Activated naive CD4-positive, alpha-beta T cell treated with anti-CD3 and anti-CD28 coated beads, Interleukin-2, amount 50 U/mL, for 24 hours (primary cell): ENCODE data around the gene FITM2.
A peak's percentile ranks its signal among the peaks of the same experiment; 100 is the strongest.
"Not testable (repeated sequence)": the region's sequence is repeated elsewhere in the genome, so short reads cannot be mapped to it uniquely, and the experiment has no call there.

Source experiments
- H3K27ac Mint-ChIP-seq: one replicate; pipeline ENCODE4 v1.8.0; 2021; ENCODE audit warnings: mild to moderate bottlenecking, mixed read lengths
- H3K27me3 Mint-ChIP-seq: one replicate; pipeline ENCODE4 v1.8.0; 2021; ENCODE audit warnings: mixed read lengths
- H3K36me3 Mint-ChIP-seq: one replicate; pipeline ENCODE4 v1.8.0; 2021; ENCODE audit warnings: mixed read lengths
- H3K4me1 Mint-ChIP-seq: one replicate; pipeline ENCODE4 v1.8.0; 2021; ENCODE audit warnings: mixed read lengths
- H3K4me3 Mint-ChIP-seq: one replicate; pipeline ENCODE4 v1.8.0; 2021; ENCODE audit warnings: mild to moderate bottlenecking, mixed read lengths
- H3K9me3 Mint-ChIP-seq: one replicate; pipeline ENCODE4 v1.8.0; 2021; ENCODE audit warnings: mixed read lengths

Gene FITM2

GRCh38 chr20:44342248-44342647 is 31.2 kb upstream of the FITM2 start:
- Mint-ChIP-seq H3K36me3 (no peaks in the 10 kb centered on the region), H3K9me3 (no peaks in the 10 kb centered on the region), H3K27ac (peak overlapping the region; percentile 17), H3K4me3 (no peak overlapping the region), H3K27me3 (no peaks in the 10 kb centered on the region), H3K4me1 (no peaks in the 10 kb centered on the region)

- no peaks in the 10 kb centered on the region for H3K9me3 Mint-ChIP-seq
- no peak within 1 kb of the TSS for H3K27ac Mint-ChIP-seq
- no peaks in the 10 kb centered on the region for H3K27me3 Mint-ChIP-seq
- H3K4me1 Mint-ChIP-seq, result no peaks in the 10 kb centered on the region
- H3K4me3 Mint-ChIP-seq, result no peak within 1 kb of the TSS
- H3K36me3 Mint-ChIP-seq, result no peaks in the 10 kb centered on the region
Observed at GRCh38 chr20:44336725-44337380, 25.9 kb upstream of the FITM2 start, which contains the start of gene R3HDML. Gene R3HDML (plus strand): TSS chr20:44337043. CDS start chr20:44337158, 115 bp downstream.

- H3K27ac Mint-ChIP-seq, result no peak overlapping the region
- H3K36me3 Mint-ChIP-seq, result no peaks in the 10 kb centered on the region
- H3K9me3 Mint-ChIP-seq, result no peaks in the 10 kb centered on the region
- no peak overlapping the region for H3K4me3 Mint-ChIP-seq
- H3K4me1 Mint-ChIP-seq, result no peaks in the 10 kb centered on the region
- no peaks in the 10 kb centered on the region for H3K27me3 Mint-ChIP-seq
Observed at GRCh38 chr20:44336086-44336485, 25.1 kb upstream of the FITM2 start.

DNA sequence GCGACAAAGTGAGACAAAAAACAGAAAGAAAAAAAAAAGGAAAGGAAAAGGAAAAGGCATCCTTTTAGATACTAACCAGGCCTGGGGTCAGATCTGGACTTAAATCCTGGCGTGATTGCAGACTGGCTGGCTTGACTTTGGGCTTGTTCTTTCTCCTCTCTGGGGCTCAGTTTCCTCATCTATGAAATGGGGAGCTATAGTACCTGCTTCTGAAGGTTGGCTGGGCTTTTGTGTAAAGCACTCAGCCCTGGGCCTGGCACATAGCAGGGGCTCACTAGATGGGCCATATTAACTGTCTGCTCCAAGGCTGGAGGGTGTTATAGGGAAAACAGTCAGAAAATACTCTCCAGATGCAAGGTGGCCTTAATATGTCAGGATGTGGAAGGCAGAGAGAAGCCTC is 24.7 kb upstream of the FITM2 start:
- Mint-ChIP-seq H3K4me1 (no peaks in the 10 kb centered on the region), H3K36me3 (no peaks in the 10 kb centered on the region), H3K27ac (no peak overlapping the region), H3K27me3 (no peaks in the 10 kb centered on the region), H3K4me3 (no peak overlapping the region), H3K9me3 (no peaks in the 10 kb centered on the region)

- Mint-ChIP-seq H3K4me1 (no peaks in the 10 kb centered on the region), H3K27ac (no peak overlapping the region), H3K36me3 (no peaks in the 10 kb centered on the region), H3K9me3 (no peaks in the 10 kb centered on the region), H3K4me3 (no peak overlapping the region), H3K27me3 (no peaks in the 10 kb centered on the region)
Observed at GRCh38 chr20:44334709-44335108, 23.7 kb upstream of the FITM2 start.

DNA sequence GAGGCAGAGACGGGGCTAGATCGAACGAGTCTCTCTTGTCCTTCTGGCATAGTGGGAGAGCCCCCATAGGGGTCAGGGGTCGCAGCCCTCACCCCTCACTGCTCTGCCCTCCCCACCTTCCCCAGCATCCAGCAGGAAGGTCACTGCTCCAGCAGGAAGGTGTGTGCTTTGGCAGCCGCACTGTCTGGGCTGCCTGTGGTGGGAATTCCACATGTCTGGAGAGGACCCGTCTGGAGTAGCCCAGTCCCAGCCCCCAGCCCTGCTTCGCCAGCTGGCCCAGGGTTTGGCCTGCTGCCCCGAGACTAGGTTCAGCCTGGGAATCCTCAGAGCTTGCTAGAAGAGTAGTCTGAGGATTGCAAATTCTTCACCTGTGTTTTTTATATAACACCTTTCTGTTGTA is 23.3 kb upstream of the FITM2 start:
- Mint-ChIP-seq H3K27me3 (no peaks in the 10 kb centered on the region), H3K36me3 (no peaks in the 10 kb centered on the region), H3K27ac (no peak overlapping the region), H3K4me1 (no peaks in the 10 kb centered on the region), H3K4me3 (no peak overlapping the region), H3K9me3 (no peaks in the 10 kb centered on the region)

- H3K4me3 Mint-ChIP-seq, result no peak overlapping the region
- no peaks in the 10 kb centered on the region for H3K9me3 Mint-ChIP-seq
- H3K27ac Mint-ChIP-seq, result no peak overlapping the region
- H3K27me3 Mint-ChIP-seq, result peaks cover 1% of the 10 kb centered on the region
- H3K36me3 Mint-ChIP-seq, result no peaks in the 10 kb centered on the region
- H3K4me1 Mint-ChIP-seq, result no peaks in the 10 kb centered on the region
Observed at GRCh38 chr20:44331201-44331600, 20.2 kb upstream of the FITM2 start.

DNA sequence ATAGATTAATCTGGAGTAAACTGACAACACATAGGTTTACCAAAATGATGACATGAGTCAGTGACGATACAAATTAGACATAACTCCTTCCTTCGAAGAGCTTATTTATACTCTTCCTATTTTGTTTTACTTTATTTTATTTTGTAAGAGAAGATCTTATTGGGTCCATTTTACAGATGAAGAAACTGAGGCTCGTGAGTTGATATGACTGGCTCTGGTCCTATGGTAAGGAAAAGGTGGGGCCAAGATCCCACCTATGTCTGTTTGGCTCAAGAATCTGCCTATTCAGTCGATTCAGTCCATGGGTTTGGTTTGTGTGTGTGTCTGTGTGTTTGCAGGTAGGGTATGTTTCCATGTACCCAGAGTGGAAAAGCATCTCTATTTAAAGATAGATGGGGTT is 17.4 kb upstream of the FITM2 start:
- Mint-ChIP-seq H3K9me3 (no peaks in the 10 kb centered on the region), H3K27ac (no peak overlapping the region), H3K4me3 (no peak overlapping the region), H3K27me3 (peaks cover 3% of the 10 kb centered on the region), H3K36me3 (no peaks in the 10 kb centered on the region), H3K4me1 (no peaks in the 10 kb centered on the region)

- not testable (repeated sequence) for H3K27ac Mint-ChIP-seq, H3K36me3 Mint-ChIP-seq, H3K4me1 Mint-ChIP-seq, H3K27me3 Mint-ChIP-seq, H3K9me3 Mint-ChIP-seq
- H3K4me3 Mint-ChIP-seq, result peak overlapping the region; percentile 69
Observed at GRCh38 chr20:44327748-44328147, 16.7 kb upstream of the FITM2 start.

GRCh38 chr20:44326391-44327159 is 15.6 kb upstream of the FITM2 start:
- no peaks in the 10 kb centered on the region for H3K4me1 Mint-ChIP-seq
- H3K27ac Mint-ChIP-seq, result no peak overlapping the region
- peaks cover 3% of the 10 kb centered on the region for H3K27me3 Mint-ChIP-seq
- H3K9me3 Mint-ChIP-seq, result no peaks in the 10 kb centered on the region
- no peaks in the 10 kb centered on the region for H3K36me3 Mint-ChIP-seq
- peak overlapping the region; percentile 58 for H3K4me3 Mint-ChIP-seq

DNA sequence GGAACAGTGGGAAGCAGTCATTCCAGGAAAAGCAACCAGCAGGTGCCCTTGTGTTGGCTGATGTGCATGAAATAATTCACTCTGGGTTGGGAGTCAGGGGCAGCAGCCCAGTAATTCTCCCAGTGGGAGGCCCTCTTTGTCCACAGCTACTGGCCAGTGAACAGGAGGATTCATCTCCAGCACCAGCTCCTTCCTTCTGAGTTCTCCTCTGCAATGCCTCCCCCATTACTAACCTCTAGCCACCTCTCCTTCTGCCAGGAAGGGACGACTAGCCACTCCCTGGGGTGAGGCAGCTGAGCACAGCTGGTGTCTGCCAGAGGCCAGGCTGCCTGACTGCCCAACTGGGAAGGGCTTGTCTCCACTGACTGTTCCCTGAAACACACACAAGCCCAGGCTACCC is 13.3 kb upstream of the FITM2 start:
- H3K36me3 Mint-ChIP-seq, result no peaks in the 10 kb centered on the region
- no peak overlapping the region for H3K4me3 Mint-ChIP-seq
- no peaks in the 10 kb centered on the region for H3K9me3 Mint-ChIP-seq
- H3K27me3 Mint-ChIP-seq, result peaks cover 3% of the 10 kb centered on the region
- H3K27ac Mint-ChIP-seq, result no peak overlapping the region
- no peaks in the 10 kb centered on the region for H3K4me1 Mint-ChIP-seq

DNA sequence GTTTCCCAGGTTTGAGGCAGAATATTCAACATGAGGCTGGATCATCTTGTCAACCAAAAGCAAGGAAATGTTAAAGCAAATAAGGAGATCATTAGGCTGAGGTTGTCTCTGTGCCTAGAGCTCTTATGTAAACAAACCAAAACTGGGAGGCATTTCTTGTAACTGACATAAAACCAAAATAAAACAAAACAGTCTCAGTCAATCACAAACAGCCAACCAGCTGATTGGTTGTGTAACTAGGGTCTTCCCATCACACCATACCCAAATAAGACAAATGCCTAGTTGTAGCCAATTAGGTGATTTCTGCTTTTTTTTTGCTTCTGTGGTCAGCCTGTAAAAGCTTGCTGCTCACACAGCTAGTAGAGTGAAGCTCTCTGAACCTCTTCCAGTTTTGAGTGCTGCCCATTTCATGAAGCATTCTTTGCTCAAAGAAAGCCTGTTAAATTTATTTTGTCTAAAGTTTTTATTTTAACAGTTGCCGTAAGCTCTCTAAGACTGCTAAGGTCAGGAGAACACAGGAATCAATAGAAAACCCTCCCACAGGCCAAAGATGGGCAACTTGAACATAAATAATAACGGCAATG is 8.9 kb upstream of the FITM2 start:
- Mint-ChIP-seq H3K9me3 (no peaks in the 10 kb centered on the region), H3K27me3 (peaks cover 2% of the 10 kb centered on the region), H3K4me1 (no peaks in the 10 kb centered on the region), H3K27ac (peak overlapping the region; percentile 51), H3K36me3 (no peaks in the 10 kb centered on the region), H3K4me3 (no peak overlapping the region)

- Mint-ChIP-seq H3K27ac (no peak overlapping the region), H3K9me3 (no peaks in the 10 kb centered on the region), H3K27me3 (no peaks in the 10 kb centered on the region), H3K4me1 (peaks cover 12% of the 10 kb centered on the region), H3K36me3 (no peaks in the 10 kb centered on the region), H3K4me3 (no peak overlapping the region)
Observed at GRCh38 chr20:44314870-44315269, 3.9 kb upstream of the FITM2 start.

GRCh38 chr20:44309763-44310663 is 989 bp downstream of the FITM2 start:
- no peaks in the 10 kb centered on the region for H3K27me3 Mint-ChIP-seq
- H3K27ac Mint-ChIP-seq, result peak overlapping the region; percentile 82
- no peaks in the 10 kb centered on the region for H3K36me3 Mint-ChIP-seq
- no peaks in the 10 kb centered on the region for H3K9me3 Mint-ChIP-seq
- peak overlapping the region; percentile 93 for H3K4me3 Mint-ChIP-seq
- peaks cover 24% of the 10 kb centered on the region for H3K4me1 Mint-ChIP-seq

GRCh38 chr20:44306927-44307326 is 4.1 kb downstream of the FITM2 start:
- H3K27me3 Mint-ChIP-seq, result no peaks in the 10 kb centered on the region
- peaks cover 2% of the 10 kb centered on the region for H3K36me3 Mint-ChIP-seq
- no peak overlapping the region for H3K27ac Mint-ChIP-seq
- H3K4me1 Mint-ChIP-seq, result peaks cover 32% of the 10 kb centered on the region
- H3K4me3 Mint-ChIP-seq, result no peak overlapping the region
- no peaks in the 10 kb centered on the region for H3K9me3 Mint-ChIP-seq
